Heart left ventricle (tissue), 16 donors: ENCODE results near the gene COG2. TPM values are rescaled to one million over a fixed set of nuclear protein-coding genes. Genes with fewer than 3 reads are reported as not detected.

Source experiments
- ATAC-seq, 4 donors: fragments of 200-7000 bp; cut with Tn5 transposase; one replicate each; pipeline ENCODE4 v1.9.1; 2020 to 2022; ENCODE audit warnings: moderate library complexity in 4 of 4, mild to moderate bottlenecking in 3 of 4, moderate number of reproducible peaks in 1 of 4
- DNase-seq, 5 donors: peaks; one replicate each; pipeline ENCODE4 v3.0.0-alpha.2; 2020
- H3K27ac ChIP-seq, 12 donors: fragments of 200-600 bp; sonication (generic) in 4 of 12; one replicate each; pipeline versions ENCODE4 v1.5.0 to v1.8.0; 2016 to 2022; ENCODE audit warnings: mild to moderate bottlenecking in 2 of 12
- H3K27me3 ChIP-seq, 9 donors: fragments of 200-600 bp; sonication (generic) in 2 of 9; one replicate each; pipeline versions ENCODE4 v1.5.1 to v1.8.0; 2016 to 2022; ENCODE audit warnings: mild to moderate bottlenecking in 3 of 9
- H3K36me3 ChIP-seq, 9 donors: fragments of 200-600 bp; sonication (generic) in 2 of 9; one replicate each; pipeline versions ENCODE4 v1.5.0 to v1.8.0; 2018 to 2022; ENCODE audit warnings: mild to moderate bottlenecking in 2 of 9
- H3K4me1 ChIP-seq, 12 donors: fragments of 200-600 bp; sonication (generic) in 4 of 12; one replicate each; pipeline versions ENCODE4 v1.5.0 to v1.8.0; 2016 to 2022; ENCODE audit warnings: mild to moderate bottlenecking in 3 of 12
- H3K4me3 ChIP-seq, 12 donors: fragments of 200-600 bp; sonication (generic) in 4 of 12; one replicate each; pipeline versions ENCODE4 v1.5.0 to v1.8.0; 2017 to 2022; ENCODE audit warnings: mild to moderate bottlenecking in 9 of 12, moderate library complexity in 4 of 12
- H3K9me3 ChIP-seq, 12 donors: fragments of 200-600 bp; sonication (generic) in 4 of 12; one replicate each; pipeline versions ENCODE4 v1.5.0 to v1.8.0; 2016 to 2022; ENCODE audit warnings: mild to moderate bottlenecking in 1 of 12
- POLR2A ChIP-seq, 2 donors: fragments of 450-650 bp; IDR thresholded peaks; one replicate each; pipeline ENCODE4 v1.6.1; 2017; ENCODE audit warnings: antibody characterized with exemption in 2 of 2, mild to moderate bottlenecking in 2 of 2, moderate library complexity in 2 of 2
- WGBS, 4 donors: extraction: QIAGEN DNeasy Blood & Tissue Kit in 2 of 4; methylation state at CpG; one replicate each; pipeline versions ENCODE4 v1.1.5 to v1.1.7; 2013 to 2018; 5-methylcytosine and 5-hydroxymethylcytosine counted together
- intact Hi-C, 10 donors: fragments of 100-400 bp; cut with DNase I; formaldehyde crosslinking; loops; one replicate each; pipeline versions ENCODE4 v1.11.1 to v1.14.2; 2022
- polyA plus RNA-seq, 2 donors: library from polyadenylated mRNA; stranded (reverse); fragments of 200-250 nt; gene quantifications; one replicate each; pipeline ENCODE4 v1.2.3, GENCODE V29; 2013
- total RNA-seq, 9 donors: library from RNA; depleted of rRNA in 2 of 9; stranded (reverse); fragments of >200 nt in 2 of 9; fragmentation: NEBNext Ultra II Directional in 3 of 9; extraction: Animal tissue kit (Norgen Biotek cat#: 25700) in 3 of 9; gene quantifications; one replicate each; pipeline versions ENCODE4 v1.1.0 to v1.2.4, GENCODE V29; 2016 to 2023
- TF ChIP-seq, protein P1 (sequence below), 12 donors: fragments of 200-600 bp; sonication (generic) in 4 of 12; IDR thresholded peaks; one replicate each; pipeline versions ENCODE4 v1.5.0 to v1.8.0; 2018 to 2022; ENCODE audit warnings: antibody characterized with exemption in 12 of 12, mild to moderate bottlenecking in 5 of 12
- donor health status: ischemic (EF 13 %, LVEDD 7.1; RV severe dilation, severe dysfunction).
- donor health status: healthy with polysubstance abuse.
- donor health status: DM: no; HTN: yes; CAD: no.
- donor health status: DM: no; HTN: no; CAD: no.
- donor health status: ischemic (EF 25% LVEDD 6.9; RV normal size, moderate dysfunction).
- donor health status: ischemic (EF 25% LVEDD 5.7; RV mildly dilated, moderate dysfunction).
- donor health status: healthy.
- donor health status: DM: yes; HTN: yes; CAD: no.
- donor health status: ischemic (EF 35%, LVEDD 5.7; RV mildly dilated, moderate dysfunction).
- donor health status: nonischemic (EF 11% LVEDD 7.7; RV severe dilation, severe dysfunction).
- donor health status: DM: yes; HTN: yes; CAD: no.
- donor health status: PGD.
- donor health status: ischemic (EF 29% LVEDD 5.4; RV normal size, mild dysfunction).
- donor health status: nonischemic (EF 23%, LVEDD 6.1; RV moderate dilation, normal function).

The COG2 gene
- total and polyA plus RNA-seq, 11 donors, result 9.2 to 31.4 (median 25.1) TPM

DNA sequence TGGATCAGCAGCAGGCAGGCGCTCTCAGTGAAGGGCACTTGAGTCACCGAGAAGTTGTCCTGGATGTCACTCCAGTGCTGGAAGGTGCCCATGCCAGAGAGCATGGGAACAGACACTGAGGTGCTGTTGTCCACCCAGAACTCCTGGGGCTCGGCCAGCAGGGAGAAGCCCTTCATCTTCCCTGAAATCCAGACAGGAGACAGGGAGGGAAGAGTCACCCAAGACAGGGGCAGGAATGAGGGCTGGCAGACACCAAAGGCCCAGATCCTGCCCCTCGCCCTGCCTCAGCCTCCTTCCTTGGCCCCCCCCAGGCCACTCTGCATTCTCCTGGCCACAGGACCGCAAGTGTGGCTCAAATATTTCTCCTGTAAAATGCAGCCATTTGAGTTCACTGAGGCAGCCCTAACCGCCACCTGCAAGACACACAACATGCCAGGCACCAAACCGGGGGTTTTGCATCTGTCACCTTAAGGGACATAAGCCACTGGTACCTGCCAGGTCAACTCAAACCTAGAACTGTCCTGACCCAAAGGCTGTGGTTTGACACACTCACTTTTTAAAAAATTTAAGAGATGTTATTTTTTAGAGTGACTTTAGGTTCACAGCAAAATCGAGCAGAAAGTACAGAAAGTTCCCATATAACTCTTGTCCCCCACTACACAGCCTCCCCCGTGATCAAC lies 63.9 kb downstream of the COG2 start:
- peaks cover 0 to 59% (median 25%) of the 10 kb centered on the region in 9 donors for H3K36me3 ChIP-seq
- no peak for ATAC-seq
- no peak for DNase-seq
- no peak overlapping the region for H3K27ac ChIP-seq
- TF ChIP-seq, protein P1, sequence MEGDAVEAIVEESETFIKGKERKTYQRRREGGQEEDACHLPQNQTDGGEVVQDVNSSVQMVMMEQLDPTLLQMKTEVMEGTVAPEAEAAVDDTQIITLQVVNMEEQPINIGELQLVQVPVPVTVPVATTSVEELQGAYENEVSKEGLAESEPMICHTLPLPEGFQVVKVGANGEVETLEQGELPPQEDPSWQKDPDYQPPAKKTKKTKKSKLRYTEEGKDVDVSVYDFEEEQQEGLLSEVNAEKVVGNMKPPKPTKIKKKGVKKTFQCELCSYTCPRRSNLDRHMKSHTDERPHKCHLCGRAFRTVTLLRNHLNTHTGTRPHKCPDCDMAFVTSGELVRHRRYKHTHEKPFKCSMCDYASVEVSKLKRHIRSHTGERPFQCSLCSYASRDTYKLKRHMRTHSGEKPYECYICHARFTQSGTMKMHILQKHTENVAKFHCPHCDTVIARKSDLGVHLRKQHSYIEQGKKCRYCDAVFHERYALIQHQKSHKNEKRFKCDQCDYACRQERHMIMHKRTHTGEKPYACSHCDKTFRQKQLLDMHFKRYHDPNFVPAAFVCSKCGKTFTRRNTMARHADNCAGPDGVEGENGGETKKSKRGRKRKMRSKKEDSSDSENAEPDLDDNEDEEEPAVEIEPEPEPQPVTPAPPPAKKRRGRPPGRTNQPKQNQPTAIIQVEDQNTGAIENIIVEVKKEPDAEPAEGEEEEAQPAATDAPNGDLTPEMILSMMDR (IDR thresholded peaks at IDR 0.05), result no peak
- TF ChIP-seq POLR2A (IDR thresholded peaks at IDR 0.05), result no peak
- intact Hi-C loops, result no loop called here
- H3K9me3 ChIP-seq, result no peaks in the 10 kb centered on the region
- peaks cover 0 to 20% (median 0%) of the 10 kb centered on the region in 12 donors for H3K4me1 ChIP-seq
- WGBS, 4 donors, result 82 to 91% (median 86%) methylated on average over 8 to 9 of the region's 9 CpGs
- no peaks in the 10 kb centered on the region for H3K27me3 ChIP-seq
- no peak overlapping the region for H3K4me3 ChIP-seq

DNA sequence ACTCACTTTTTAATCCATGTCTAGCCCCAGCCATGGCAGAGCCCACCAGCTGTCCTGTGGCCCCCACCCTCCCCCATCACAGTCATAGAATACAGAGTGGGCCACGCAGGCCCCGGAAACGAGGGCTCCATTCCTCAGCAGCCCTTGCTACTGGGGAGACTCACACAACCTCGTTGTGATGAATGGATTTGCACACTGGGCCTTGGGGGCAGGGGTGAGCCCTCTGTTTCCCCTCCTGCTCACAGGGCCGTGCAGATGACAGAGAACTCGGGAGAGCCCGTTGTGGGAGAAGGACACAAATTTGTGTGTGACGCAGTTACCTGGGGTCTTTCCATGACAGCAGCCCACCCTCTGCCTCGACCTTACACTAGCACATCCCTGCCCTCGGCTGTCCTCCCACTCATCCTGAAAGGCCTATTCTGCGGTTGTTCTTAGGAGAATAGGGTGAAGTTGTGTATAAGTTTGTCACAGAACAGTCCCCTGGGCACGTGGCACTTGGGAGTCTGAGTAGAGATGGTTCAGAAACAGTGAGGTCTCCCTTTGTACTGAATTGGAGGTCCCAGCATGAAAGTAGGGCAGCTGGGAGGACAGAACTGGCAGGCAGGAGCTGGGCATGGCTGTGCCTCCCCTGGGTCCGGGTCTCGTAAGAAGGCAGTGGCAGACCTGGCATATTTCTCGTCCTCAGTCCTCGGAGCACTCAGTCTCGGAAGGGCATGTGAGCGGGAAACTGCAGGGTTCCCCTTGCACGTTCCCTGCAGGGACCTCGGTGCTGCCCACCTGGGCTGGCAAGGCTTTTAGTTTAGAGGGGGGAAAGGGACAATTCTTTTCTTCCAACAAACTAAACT lies 64.8 kb downstream of the COG2 start:
- intact Hi-C loops, result no loop called here
- Histone ChIP-seq H3K4me3 (peak overlapping the region in 2 of 12 donors; percentile 31 to 58), H3K36me3 (peaks cover 0 to 59% (median 25%) of the 10 kb centered on the region in 9 donors), H3K27ac (no peak overlapping the region), H3K4me1 (peaks cover 0 to 29% (median 3%) of the 10 kb centered on the region in 12 donors), H3K27me3 (no peaks in the 10 kb centered on the region), H3K9me3 (no peaks in the 10 kb centered on the region)
- ATAC-seq (no peak), DNase-seq (no peak)
- 84 to 90% (median 86%) methylated on average over 13 to 20 of the region's 20 CpGs for WGBS, 4 donors
- TF ChIP-seq, protein P1 (IDR thresholded peaks at IDR 0.05), result no peak
- TF ChIP-seq POLR2A (IDR thresholded peaks at IDR 0.05), result no peak

DNA sequence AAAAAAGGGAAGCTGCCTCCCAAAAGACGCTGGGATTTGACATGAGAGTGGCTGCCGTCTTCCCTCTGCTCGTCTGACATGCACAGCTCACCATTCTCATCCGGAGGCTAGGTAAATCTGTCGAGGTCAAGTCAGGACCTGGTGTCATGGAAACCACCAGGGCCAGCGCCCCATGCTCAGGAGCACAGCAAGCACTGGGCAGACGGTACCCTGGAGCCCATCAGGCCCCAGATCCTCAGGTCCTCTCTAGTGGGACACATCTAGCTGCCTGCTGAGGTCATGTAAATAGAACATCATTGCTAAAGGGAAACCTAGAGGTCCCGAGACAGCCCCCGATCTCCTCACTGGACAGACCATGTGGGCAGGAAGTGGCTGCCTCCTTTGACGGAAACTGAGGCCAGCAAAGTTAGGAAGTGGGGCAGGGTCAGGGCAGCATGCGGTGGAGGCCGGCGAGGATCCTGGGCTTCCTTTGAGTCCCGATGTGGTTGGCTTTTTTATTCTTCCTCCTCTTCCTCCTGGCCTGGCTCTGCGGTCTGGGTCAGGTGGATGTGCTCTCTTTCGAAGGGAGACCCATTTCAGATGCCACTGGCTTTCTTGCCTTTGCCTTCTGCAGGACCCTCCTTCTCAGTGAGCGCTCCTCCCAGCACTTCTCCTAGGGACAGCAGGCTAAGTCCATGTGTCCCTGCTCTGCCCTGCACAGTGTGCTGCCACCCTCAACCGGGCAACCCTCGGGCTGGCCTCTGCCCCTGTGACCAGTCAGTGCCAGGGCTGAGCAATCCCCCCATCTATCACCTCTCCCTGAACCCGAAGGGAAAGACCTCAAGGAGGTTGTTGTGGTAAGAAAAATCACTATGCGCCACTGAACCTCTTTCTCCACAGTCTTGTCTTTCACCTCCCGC lies 65.7 kb downstream of the COG2 start:
- H3K36me3 ChIP-seq, result peaks cover 0 to 50% (median 20%) of the 10 kb centered on the region in 9 donors

More for the DNA sequence above, 65.7 kb downstream of the COG2 start:
- WGBS, 4 donors, result 62 to 69% (median 65%) methylated on average over 20 to 22 of the region's 22 CpGs
- H3K4me3 ChIP-seq, result peak overlapping the region in 6 of 12 donors; percentile 14 to 67 (median 44)
- intact Hi-C loops, result no loop called here
- no peaks in the 10 kb centered on the region for H3K9me3 ChIP-seq
- ATAC-seq (no peak), DNase-seq (no peak)
- TF ChIP-seq POLR2A (IDR thresholded peaks at IDR 0.05), result no peak
- TF ChIP-seq, protein P1 (IDR thresholded peaks at IDR 0.05), result no peak
- no peaks in the 10 kb centered on the region for H3K27me3 ChIP-seq
- H3K27ac ChIP-seq, result no peak overlapping the region
- peaks cover 0 to 35% (median 6%) of the 10 kb centered on the region in 12 donors for H3K4me1 ChIP-seq
